Adipocyte (in vitro differentiated cells): ENCODE results near the gene MUC16.

Experiments
- DNase-seq: peaks from one replicate; pipeline ENCODE4 v3.0.0-alpha.2; 2015; ENCODE audit warnings: low read depth
- H3K27me3 ChIP-seq: replicated peaks from 2 replicates; pipeline ENCODE4 v1.7.0; 2013; ENCODE audit warnings: mild to moderate bottlenecking, low read length, moderate library complexity; ENCODE audit not compliant: control insufficient read depth, insufficient read depth
- H3K36me3 ChIP-seq: 2 replicates; pipeline ENCODE4 v1.7.0; 2013; ENCODE audit warnings: low read length, mild to moderate bottlenecking, moderate library complexity; ENCODE audit not compliant: control insufficient read depth, insufficient read depth, severe bottlenecking
- H3K4me1 ChIP-seq: 2 replicates; pipeline ENCODE4 v1.7.0; 2013; ENCODE audit warnings: mild to moderate bottlenecking, low read length, moderate library complexity; ENCODE audit not compliant: control insufficient read depth, insufficient read depth
- H3K4me3 ChIP-seq: 2 replicates; pipeline ENCODE4 v1.7.0; 2013; ENCODE audit warnings: mild to moderate bottlenecking, low read length, moderate library complexity
- H3K9ac ChIP-seq: 2 replicates; pipeline ENCODE4 v1.7.0; 2013; ENCODE audit warnings: mild to moderate bottlenecking, low read length, moderate library complexity
- H3K9me3 ChIP-seq: 2 replicates; pipeline ENCODE4 v1.7.0; 2013; ENCODE audit warnings: mild to moderate bottlenecking, low read length, moderate library complexity; ENCODE audit not compliant: control insufficient read depth

The MUC16 gene

GRCh38 chr19:9041023-9041422, 30.8 kb upstream of the MUC16 start:
- no peaks in the 10 kb centered on the region for H3K9me3 ChIP-seq
- no peaks in the 10 kb centered on the region for H3K27me3 ChIP-seq
- no peaks in the 10 kb centered on the region for H3K36me3 ChIP-seq
- no peak overlapping the region for H3K9ac ChIP-seq
- H3K4me1 ChIP-seq = no peaks in the 10 kb centered on the region
- no peak for DNase-seq
- no peak overlapping the region for H3K4me3 ChIP-seq

GRCh38 chr19:9040131-9040530, 29.9 kb upstream of the MUC16 start:
- Histone ChIP-seq H3K4me1 (no peaks in the 10 kb centered on the region), H3K9ac (no peak overlapping the region), H3K27me3 (no peaks in the 10 kb centered on the region)

GRCh38 chr19:9039728-9040127, 29.5 kb upstream of the MUC16 start:
- no peak for DNase-seq
- no peaks in the 10 kb centered on the region for H3K36me3 ChIP-seq
- H3K9me3 ChIP-seq = no peaks in the 10 kb centered on the region
- no peak overlapping the region for H3K4me3 ChIP-seq
- no peak overlapping the region for H3K9ac ChIP-seq
- H3K27me3 ChIP-seq = no peaks in the 10 kb centered on the region
- no peaks in the 10 kb centered on the region for H3K4me1 ChIP-seq

More at GRCh38 chr19:9040131-9040530, 29.9 kb upstream of the MUC16 start:
- H3K4me3 ChIP-seq = no peak overlapping the region
- H3K9me3 ChIP-seq = no peaks in the 10 kb centered on the region
- H3K36me3 ChIP-seq = no peaks in the 10 kb centered on the region
- DNase-seq = no peak

GRCh38 chr19:9037400-9038062, 27.3 kb upstream of the MUC16 start:
- no peak for DNase-seq
- H3K4me1 ChIP-seq = no peaks in the 10 kb centered on the region
- no peaks in the 10 kb centered on the region for H3K36me3 ChIP-seq
- no peak overlapping the region for H3K4me3 ChIP-seq
- H3K9ac ChIP-seq = no peak overlapping the region
- no peaks in the 10 kb centered on the region for H3K9me3 ChIP-seq
- no peaks in the 10 kb centered on the region for H3K27me3 ChIP-seq

DNA sequence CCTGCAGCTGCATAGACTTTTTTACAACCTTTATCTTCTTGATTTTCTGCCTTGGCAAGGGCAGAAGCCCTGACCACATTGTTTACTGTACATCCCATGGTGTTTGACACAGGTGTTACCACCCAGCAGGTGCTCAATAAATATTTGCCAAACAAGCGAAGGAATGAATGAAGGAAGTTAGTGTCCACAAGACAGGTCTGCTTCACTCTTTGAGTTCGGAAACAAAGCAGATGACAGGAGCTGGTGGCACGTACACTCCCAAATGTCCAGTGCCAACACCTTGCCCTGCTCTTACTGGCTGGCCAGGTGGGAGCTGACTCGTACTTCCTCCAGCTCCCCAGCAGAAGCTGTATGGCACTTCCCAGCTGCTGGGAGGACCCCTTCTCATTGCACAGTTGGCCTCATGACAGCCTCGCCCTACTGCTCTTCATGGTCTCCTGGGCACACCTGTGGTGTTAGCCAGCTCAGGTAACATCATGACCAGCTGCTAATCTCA, 22.0 kb upstream of the MUC16 start:
- Histone ChIP-seq H3K9ac (no peak overlapping the region), H3K9me3 (no peaks in the 10 kb centered on the region), H3K27me3 (no peaks in the 10 kb centered on the region), H3K36me3 (no peaks in the 10 kb centered on the region), H3K4me1 (no peaks in the 10 kb centered on the region), H3K4me3 (no peak overlapping the region)
- DNase-seq = no peak

DNA sequence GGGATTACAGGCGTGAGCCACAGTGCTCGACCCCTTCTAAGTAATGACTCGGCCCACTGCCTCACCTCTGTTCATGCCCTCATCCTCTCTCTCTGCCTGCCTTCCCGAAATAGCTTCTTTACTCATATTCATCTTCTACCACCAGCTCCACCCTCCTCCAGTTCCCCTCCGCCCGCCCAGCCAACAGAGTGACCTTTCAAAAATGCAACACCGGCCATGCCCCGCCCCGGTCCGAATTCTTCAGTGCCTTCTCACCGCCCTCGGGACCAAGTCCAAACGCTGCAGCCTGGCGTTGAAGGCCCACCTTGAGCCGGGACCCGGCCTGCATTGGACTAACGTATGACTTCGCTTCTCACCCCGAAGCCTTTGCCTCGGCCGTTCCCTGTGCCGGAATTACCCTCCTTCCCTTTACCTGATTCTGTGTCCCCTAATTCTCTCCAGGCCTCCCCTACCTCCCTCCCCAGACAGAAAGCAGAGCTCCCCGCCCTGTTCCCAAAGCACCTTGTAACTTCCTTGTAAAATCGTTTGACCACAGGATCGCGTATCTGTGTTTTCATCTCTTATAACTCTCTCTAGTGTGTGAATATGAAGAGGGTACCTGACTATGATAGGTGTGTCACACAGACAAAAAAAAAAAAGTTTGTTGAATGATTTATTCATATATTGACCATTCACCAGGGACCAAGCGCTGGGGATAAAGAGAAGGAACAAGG, 8.1 kb upstream of the MUC16 start:
- Histone ChIP-seq H3K4me3 (no peak overlapping the region), H3K36me3 (no peaks in the 10 kb centered on the region), H3K9me3 (no peaks in the 10 kb centered on the region), H3K9ac (no peak overlapping the region), H3K4me1 (no peaks in the 10 kb centered on the region), H3K27me3 (no peaks in the 10 kb centered on the region)
- no peak for DNase-seq

DNA sequence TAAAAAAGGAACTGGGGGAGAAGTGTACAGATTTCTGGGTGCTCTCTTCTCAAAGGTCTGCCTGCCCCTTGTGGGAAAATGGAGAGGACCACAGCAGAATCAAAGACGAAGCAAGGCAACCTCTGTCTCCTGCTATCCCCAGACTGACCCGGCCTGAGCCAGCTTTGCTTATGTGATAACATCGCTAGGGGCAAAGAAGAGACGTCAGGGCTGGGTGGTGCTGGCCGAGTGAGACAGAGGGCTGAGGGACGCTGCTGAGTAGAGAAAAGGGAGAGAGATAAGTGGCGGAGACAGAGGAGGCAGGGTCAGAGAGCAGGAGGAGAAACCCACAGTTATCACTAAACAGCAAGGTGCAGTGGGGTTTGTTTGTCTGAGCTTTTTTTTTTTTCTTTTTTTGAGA, 4.6 kb upstream of the MUC16 start:
- no peaks in the 10 kb centered on the region for H3K9me3 ChIP-seq
- H3K9ac ChIP-seq = no peak overlapping the region
- H3K27me3 ChIP-seq = no peaks in the 10 kb centered on the region
- H3K4me1 ChIP-seq = no peaks in the 10 kb centered on the region
- no peak for DNase-seq
- H3K4me3 ChIP-seq = no peak overlapping the region
- no peaks in the 10 kb centered on the region for H3K36me3 ChIP-seq

DNA sequence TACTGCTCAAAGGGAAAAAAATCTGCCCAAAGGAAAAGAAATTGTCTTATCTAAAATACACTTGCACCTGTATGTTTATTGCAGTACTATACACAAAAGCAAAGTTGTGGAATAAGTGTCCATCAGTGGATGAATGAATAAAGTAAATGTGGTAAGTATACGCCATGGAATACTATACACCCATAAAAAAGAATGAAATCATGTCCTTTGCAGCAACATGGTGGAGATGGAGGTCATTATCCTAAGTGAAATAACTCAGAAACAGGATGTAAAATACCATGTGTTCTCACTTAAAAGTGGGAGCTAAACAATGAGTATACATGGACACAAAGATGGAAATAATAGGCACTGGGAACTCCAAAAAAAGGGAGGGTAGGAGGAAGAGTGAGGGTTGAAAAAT, 3.8 kb upstream of the MUC16 start:
- H3K27me3 ChIP-seq = no peaks in the 10 kb centered on the region
- DNase-seq = no peak
- H3K9ac ChIP-seq = no peak overlapping the region
- no peak overlapping the region for H3K4me3 ChIP-seq
- no peaks in the 10 kb centered on the region for H3K9me3 ChIP-seq
- no peaks in the 10 kb centered on the region for H3K4me1 ChIP-seq
- H3K36me3 ChIP-seq = no peaks in the 10 kb centered on the region

DNA sequence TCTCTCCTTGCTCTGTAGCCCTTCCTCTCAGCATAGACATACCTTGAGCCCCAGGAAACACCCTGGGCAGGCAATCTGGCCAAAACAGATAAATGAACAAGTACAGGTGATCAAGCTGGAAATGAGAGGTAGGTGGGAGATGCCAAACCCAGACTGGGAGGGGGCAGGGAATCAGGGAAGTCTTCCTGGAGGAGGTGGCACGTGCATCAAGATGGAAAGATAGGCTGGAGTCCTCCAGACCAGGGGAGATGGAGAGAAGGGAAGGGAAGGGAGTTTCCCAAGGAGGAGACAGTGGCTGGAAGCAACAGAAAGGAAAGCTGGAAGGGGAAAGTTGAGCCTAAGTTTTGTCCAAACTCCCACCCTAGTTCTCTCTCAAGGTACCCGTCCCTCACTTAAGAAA, 1.7 kb upstream of the MUC16 start:
- no peaks in the 10 kb centered on the region for H3K36me3 ChIP-seq
- DNase-seq = no peak
- no peak overlapping the region for H3K4me3 ChIP-seq
- H3K27me3 ChIP-seq = no peaks in the 10 kb centered on the region
- no peaks in the 10 kb centered on the region for H3K9me3 ChIP-seq
- no peak overlapping the region for H3K9ac ChIP-seq
- no peaks in the 10 kb centered on the region for H3K4me1 ChIP-seq

DNA sequence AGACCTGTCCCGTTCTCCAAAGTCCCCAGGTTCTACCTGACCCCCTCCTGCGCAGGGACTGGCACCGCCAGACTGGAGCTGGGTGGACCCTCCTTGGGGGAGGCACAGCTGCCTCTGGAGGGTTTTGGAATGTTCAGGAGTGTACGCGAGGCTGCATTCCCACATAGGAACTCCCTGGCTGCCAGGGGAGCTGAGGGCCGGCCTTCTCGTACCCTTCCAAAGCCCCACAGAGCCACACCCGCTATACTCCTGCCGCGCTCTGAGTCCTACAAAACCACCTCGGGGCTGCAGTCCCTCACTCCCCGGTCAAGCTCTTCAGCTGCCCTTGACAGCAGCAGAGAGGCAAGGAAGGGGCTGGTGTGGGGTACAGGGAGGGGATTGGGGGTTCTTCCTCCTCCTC, 484 bp upstream of the MUC16 start:
- Histone ChIP-seq H3K9ac (no peak overlapping the region), H3K4me1 (no peaks in the 10 kb centered on the region), H3K9me3 (no peaks in the 10 kb centered on the region), H3K27me3 (no peaks in the 10 kb centered on the region), H3K4me3 (no peak overlapping the region), H3K36me3 (no peaks in the 10 kb centered on the region)
- no peak for DNase-seq

GRCh38 chr19:9009431-9009830, 778 bp downstream of the MUC16 start:
- H3K27me3 ChIP-seq = no peaks in the 10 kb centered on the region
- H3K4me3 ChIP-seq = no peak overlapping the region
- no peaks in the 10 kb centered on the region for H3K4me1 ChIP-seq
- no peaks in the 10 kb centered on the region for H3K9me3 ChIP-seq
- no peak overlapping the region for H3K9ac ChIP-seq
- no peaks in the 10 kb centered on the region for H3K36me3 ChIP-seq
- no peak for DNase-seq
